Stimulated activated naive CD4-positive, alpha-beta T cell (primary cell): ENCODE data around the gene SSBP2.
"Not testable (repeated sequence)": the region's sequence is repeated elsewhere in the genome, so short reads cannot be mapped to it uniquely, and the experiment has no call there.

Experiments used
- DNase-seq, 6 experiments: peaks; one replicate each; lab custom pipeline; 2025; lab: John Stamatoyannopoulos, UW

The SSBP2 gene

GRCh38 chr5:81428446-81428845 is 322.5 kb downstream of the SSBP2 start:
- DNase-seq: no peak

DNA sequence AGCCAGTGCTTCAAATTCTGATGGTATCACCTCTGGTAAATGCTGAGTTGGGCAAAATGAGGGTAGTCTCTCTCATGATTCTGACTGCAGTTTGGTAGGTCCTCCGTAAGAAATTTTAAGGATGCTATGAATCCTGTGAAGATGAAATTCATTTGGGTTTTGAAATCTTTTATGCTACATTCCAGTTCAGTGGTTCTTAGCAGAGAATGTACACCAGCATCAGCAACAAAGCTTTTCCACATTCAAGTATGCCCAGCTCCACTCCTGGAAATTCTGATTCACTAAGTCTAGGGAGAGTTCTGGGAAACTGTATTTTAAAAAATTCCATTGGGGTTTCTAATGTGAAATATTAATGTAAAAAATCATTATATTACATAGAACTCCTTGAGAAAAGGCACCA is 323.3 kb downstream of the SSBP2 start:
- no peak for DNase-seq

DNA sequence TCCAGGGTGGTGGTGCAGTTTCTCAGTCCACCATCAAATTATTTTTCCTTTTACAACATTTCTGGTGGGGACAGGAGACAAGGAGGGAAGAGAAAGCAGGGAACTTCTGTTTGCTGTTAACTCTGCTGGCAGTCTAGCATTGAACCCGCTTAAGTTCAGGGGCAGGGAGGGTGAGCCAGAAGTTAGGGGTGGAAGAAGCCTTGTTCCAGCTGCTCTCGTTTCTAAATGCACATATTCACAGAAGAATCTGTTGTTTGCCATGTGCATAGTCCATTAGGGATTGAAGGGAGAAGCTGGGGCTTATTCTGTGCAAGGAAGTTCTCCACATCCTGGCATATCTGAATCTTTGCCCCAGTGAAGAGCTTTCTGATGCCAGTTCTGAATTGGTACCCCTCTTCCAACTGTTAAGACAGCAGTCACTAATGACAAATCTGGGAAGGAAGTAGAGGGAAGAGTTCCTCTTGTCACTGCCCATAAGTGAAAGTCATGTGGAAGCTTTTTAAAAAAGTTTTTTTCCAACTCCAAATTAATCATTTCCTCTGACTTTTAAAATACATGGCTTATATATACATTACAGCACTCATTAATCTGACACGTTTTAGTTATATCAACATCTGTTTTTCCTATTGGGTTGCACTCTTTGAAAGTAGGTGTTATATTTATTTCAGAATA is 324.4 kb downstream of the SSBP2 start:
- DNase-seq: no peak

DNA sequence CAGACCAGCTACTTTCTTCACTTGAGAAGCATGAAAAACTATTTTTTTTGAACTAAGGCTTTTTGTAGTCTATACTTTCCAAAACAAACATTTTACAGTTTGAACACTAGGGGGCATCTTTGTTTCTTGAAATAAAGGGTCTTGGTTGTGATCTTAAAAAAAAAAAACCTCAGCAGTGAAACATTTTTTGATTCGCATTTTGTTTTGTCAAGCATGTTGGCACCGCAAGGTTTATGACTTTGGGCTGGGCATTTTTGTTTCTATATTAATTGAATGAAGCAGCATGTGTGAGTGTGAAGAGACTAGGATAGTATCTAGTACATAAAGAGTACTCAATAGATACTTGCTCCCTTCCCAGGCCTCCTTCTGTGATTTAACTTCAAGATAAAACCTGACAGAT is 325.3 kb downstream of the SSBP2 start:
- DNase-seq: peak in 3 of 6 experiments; percentile 47 to 71 (median 70)

- no peak for DNase-seq
Observed at GRCh38 chr5:81424728-81425127, 326.2 kb downstream of the SSBP2 start.

DNA sequence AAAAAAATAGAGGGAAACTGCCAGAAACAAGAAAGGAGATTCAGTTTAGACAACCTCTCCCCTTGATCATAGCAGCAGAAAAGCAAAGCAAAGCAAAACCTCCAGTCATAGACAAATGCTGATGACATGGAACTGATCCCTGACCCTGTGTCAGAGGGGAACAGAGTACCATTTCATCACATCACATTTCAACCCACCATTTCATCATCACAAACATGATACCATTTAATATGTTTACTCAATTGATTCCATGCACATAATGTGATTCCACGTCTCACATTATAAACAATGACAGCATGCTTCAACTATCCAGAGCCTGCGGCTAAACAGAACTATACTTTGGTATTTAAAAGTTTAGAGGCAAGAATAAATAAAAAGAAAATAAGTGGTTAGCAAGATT is 328.2 kb downstream of the SSBP2 start:
- no peak for DNase-seq

GRCh38 chr5:81420039-81420667 is 330.7 kb downstream of the SSBP2 start:
- DNase-seq: no peak

DNA sequence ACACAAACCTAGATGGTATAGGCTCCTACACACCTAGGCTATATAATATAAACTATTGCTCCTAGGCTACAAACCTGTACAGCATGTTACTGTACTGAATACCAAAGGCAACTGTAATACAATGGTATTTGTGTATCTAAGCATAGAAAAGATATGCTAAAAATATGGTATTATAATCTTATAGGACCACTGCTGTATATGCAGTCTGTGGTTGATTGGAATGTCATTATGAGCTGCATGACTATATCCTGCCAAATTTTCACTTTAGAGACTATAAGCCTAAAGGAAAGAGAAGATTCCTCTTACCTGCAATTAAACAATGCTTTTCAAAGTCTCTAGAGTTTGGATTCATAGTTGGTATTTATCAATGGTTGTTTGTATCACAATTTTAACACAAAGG is 332.3 kb downstream of the SSBP2 start:
- no peak for DNase-seq

- DNase-seq: no peak
Observed at GRCh38 chr5:81417052-81417451, 333.8 kb downstream of the SSBP2 start.

- no peak for DNase-seq
Observed at GRCh38 chr5:81409896-81410295, 341.0 kb downstream of the SSBP2 start.

DNA sequence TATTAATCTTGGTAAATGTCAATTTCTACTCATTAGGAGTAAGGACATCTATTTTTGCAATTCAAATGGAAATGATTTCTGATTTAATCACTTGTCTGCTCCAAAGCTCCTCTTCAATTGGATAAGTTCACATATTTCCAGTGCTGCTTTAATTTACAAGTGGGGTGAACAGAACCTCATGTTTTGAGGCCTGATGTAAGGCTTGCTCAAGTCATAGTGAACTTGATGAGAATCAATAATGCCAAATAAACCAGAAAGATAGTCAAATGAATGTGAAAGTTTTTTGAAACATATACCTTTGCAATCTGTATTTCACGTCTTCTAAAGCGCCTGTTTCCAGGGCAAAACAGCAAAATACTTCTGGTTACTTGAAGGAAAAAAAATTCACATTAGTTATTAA is 341.5 kb downstream of the SSBP2 start:
- no peak for DNase-seq

GRCh38 chr5:81408496-81408895 is 342.4 kb downstream of the SSBP2 start:
- DNase-seq: no peak

- not testable (repeated sequence) for DNase-seq
Observed at GRCh38 chr5:81407811-81408210, 343.1 kb downstream of the SSBP2 start.

- no peak for DNase-seq
Observed at GRCh38 chr5:81405126-81405891, 345.6 kb downstream of the SSBP2 start.

GRCh38 chr5:81402192-81402930 is 348.5 kb downstream of the SSBP2 start:
- DNase-seq: no peak

DNA sequence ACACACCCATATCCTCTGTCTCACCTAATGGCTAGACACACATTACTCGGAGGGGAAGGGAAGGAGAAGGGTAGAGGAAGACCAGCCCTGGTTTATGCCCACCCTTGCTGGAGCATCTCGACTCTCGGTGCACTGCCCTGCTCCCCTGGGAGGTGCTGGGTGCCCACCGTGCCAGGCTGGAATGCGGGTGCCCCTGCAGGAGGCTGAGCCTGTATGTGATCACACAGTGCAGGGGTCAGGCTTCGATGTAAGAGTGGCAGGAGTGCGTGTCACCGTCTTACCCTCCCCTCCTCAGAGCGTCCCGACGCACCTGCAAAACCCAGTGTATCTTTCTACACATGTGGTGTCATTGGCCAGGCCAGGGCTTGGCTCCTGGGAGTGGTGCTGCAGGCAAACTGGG is 349.6 kb downstream of the SSBP2 start:
- no peak for DNase-seq

DNA sequence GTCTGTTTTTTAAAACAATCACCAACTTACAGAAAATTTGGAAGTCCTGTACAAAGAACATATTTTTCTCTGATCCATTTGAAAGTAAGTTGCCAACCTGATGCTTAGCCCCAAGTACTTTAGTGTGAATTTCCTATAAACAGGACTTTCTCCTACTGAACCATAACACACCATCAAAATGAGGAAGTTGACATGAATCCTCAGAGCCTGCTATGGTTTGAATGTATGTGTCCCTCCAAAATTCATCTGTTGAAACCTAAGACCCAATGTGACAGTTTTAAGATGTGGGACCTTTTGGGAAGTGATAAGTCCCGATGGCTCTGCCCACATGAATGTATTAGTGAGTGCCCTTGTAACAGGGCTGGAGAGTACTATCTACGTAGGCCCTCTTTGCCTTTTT is 350.5 kb downstream of the SSBP2 start:
- DNase-seq: no peak

GRCh38 chr5:81398741-81399140 is 352.2 kb downstream of the SSBP2 start:
- no peak for DNase-seq

DNA sequence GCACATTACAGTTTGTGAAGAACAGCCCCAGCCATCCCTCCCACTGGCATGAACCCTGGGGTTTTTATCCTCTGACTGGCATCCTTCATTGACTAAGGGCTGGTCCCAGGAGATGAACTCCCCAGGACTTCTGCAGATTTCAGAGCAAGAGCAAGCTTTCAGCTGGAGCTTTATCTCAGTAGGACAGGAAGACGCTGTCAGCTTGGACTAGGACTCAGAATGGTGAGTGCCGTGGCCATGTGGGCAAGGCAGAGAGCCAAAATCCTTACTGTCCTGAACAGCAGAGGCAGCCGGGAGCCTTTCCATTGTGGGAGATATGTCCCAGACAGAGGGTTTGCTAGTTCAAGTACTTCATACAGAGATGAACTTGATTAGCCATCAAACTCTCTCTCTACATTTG is 353.7 kb downstream of the SSBP2 start:
- no peak for DNase-seq

- no peak for DNase-seq
Observed at GRCh38 chr5:81395262-81395661, 355.6 kb downstream of the SSBP2 start.

DNA sequence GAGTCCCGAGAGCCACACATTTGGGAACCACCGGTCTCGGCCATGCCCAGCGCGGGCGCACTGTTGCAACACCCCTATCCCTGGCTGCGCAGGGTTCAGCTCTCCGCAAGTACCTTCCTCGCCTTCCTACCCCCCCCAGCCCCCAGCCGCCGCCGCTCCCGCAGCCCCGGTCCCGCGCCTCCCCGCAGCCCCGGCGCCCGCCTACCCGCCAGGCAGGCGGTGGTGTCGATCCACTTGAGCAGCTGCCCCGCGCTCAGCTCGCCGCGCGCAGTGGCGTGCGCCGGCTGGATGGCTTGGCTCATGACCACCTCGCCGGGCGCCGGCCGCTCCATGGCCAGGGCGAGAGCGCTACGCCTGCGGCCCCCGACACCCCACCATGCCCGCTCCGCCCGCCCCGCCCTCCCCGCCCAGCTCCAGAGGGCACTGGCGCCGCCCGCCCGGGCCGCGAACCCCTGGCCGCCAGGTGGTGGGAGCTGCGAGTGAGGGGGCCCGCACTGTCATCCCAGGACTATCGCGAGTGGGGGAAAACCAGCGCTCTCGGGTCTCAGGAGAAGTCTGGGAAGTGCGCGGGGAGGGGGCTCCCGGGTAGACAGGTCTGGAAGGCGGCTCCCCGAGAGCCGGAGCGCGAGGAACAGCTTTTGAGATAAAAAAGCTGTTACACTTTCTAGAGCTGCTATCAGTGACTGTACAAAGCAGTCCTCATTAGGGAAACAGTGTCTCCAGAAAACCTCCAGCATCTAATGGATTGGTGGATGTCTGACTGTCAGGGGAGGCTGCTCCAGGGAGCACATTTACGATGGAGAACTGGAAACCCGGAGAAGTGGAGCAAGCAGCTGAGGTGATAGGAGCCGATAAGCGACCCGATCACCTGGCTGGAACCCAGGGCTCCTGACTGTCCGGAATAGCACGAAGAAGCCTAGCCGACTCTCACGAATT is 356.8 kb downstream of the SSBP2 start, which contains the start of gene ACOT12:
TSS of gene ACOT12 (minus strand) at position 352 of the 936 bp plus-strand sequence. CDS start at position 332, 20 bp downstream.
- no peak for DNase-seq
